KOPT-K1 (cell line): ENCODE results near the gene EME1.
A peak's percentile ranks its signal among the peaks of the same experiment; 100 is the strongest.

Experiments
- H3K27ac ChIP-seq: fragments of 200-600 bp; sonication (generic); 2 replicates; pipeline ENCODE4 v1.5.1; 2016; ENCODE audit warnings: antibody characterized with exemption, mild to moderate bottlenecking, low read depth, low read length; ENCODE audit not compliant: poor library complexity, severe bottlenecking
- H3K36me3 ChIP-seq: fragments of 200-600 bp; sonication (generic); 2 replicates; pipeline ENCODE4 v1.5.1; 2017; ENCODE audit warnings: antibody characterized with exemption, mild to moderate bottlenecking, low read length, moderate library complexity; ENCODE audit not compliant: insufficient read depth
- H3K9me3 ChIP-seq: fragments of 200-600 bp; sonication (generic); 2 replicates; pipeline ENCODE4 v1.5.1; 2017; ENCODE audit warnings: antibody characterized with exemption, low read length, mild to moderate bottlenecking; ENCODE audit not compliant: insufficient read depth, poor library complexity, severe bottlenecking

The EME1 gene

GRCh38 chr17:50355701-50356341, 17.2 kb upstream of the EME1 start:
- no peak overlapping the region for H3K27ac ChIP-seq
- H3K36me3 ChIP-seq = peaks cover 82% of the 10 kb centered on the region
- H3K9me3 ChIP-seq = no peaks in the 10 kb centered on the region

- Histone ChIP-seq H3K36me3 (peaks cover 87% of the 10 kb centered on the region), H3K9me3 (no peaks in the 10 kb centered on the region), H3K27ac (no peak overlapping the region)
Measured at GRCh38 chr17:50356418-50356817, 16.6 kb upstream of the EME1 start.

GRCh38 chr17:50356892-50357510, 16.0 kb upstream of the EME1 start:
- Histone ChIP-seq H3K36me3 (peaks cover 90% of the 10 kb centered on the region), H3K27ac (no peak overlapping the region)

GRCh38 chr17:50358177-50358576, 14.9 kb upstream of the EME1 start:
- Histone ChIP-seq H3K36me3 (peaks cover 80% of the 10 kb centered on the region), H3K27ac (no peak overlapping the region), H3K9me3 (no peaks in the 10 kb centered on the region)

More at GRCh38 chr17:50356892-50357510, 16.0 kb upstream of the EME1 start:
- no peaks in the 10 kb centered on the region for H3K9me3 ChIP-seq

- Histone ChIP-seq H3K27ac (peak overlapping the region; percentile 84), H3K9me3 (no peaks in the 10 kb centered on the region), H3K36me3 (peaks cover 71% of the 10 kb centered on the region)
Measured at GRCh38 chr17:50359005-50359699, 13.9 kb upstream of the EME1 start.

GRCh38 chr17:50359998-50360461, 13.0 kb upstream of the EME1 start:
- Histone ChIP-seq H3K36me3 (peaks cover 71% of the 10 kb centered on the region), H3K27ac (peak overlapping the region; percentile 84), H3K9me3 (no peaks in the 10 kb centered on the region)

- H3K27ac ChIP-seq = peak overlapping the region; percentile 84
- no peaks in the 10 kb centered on the region for H3K9me3 ChIP-seq
- peaks cover 71% of the 10 kb centered on the region for H3K36me3 ChIP-seq
Measured at GRCh38 chr17:50360486-50361115, 12.4 kb upstream of the EME1 start.

GRCh38 chr17:50361561-50362480, 11.2 kb upstream of the EME1 start:
- no peaks in the 10 kb centered on the region for H3K9me3 ChIP-seq
- peak overlapping the region; percentile 84 for H3K27ac ChIP-seq
- H3K36me3 ChIP-seq = peaks cover 71% of the 10 kb centered on the region

GRCh38 chr17:50362661-50363060, 10.4 kb upstream of the EME1 start:
- Histone ChIP-seq H3K9me3 (no peaks in the 10 kb centered on the region), H3K36me3 (peaks cover 71% of the 10 kb centered on the region), H3K27ac (peak overlapping the region; percentile 84)

- no peaks in the 10 kb centered on the region for H3K9me3 ChIP-seq
- no peak overlapping the region for H3K27ac ChIP-seq
- H3K36me3 ChIP-seq = peaks cover 71% of the 10 kb centered on the region
Measured at GRCh38 chr17:50363217-50364060, 9.6 kb upstream of the EME1 start.

GRCh38 chr17:50364061-50364458, 9.0 kb upstream of the EME1 start:
- Histone ChIP-seq H3K27ac (no peak overlapping the region), H3K36me3 (peaks cover 71% of the 10 kb centered on the region), H3K9me3 (no peaks in the 10 kb centered on the region)

GRCh38 chr17:50364715-50365114, 8.3 kb upstream of the EME1 start:
- H3K36me3 ChIP-seq = peaks cover 71% of the 10 kb centered on the region
- H3K27ac ChIP-seq = no peak overlapping the region
- H3K9me3 ChIP-seq = no peaks in the 10 kb centered on the region

- Histone ChIP-seq H3K36me3 (peaks cover 71% of the 10 kb centered on the region), H3K9me3 (no peaks in the 10 kb centered on the region), H3K27ac (no peak overlapping the region)
Measured at GRCh38 chr17:50365165-50365564, 7.9 kb upstream of the EME1 start.
